ENCODE measurements around the gene HPD.

DNA sequence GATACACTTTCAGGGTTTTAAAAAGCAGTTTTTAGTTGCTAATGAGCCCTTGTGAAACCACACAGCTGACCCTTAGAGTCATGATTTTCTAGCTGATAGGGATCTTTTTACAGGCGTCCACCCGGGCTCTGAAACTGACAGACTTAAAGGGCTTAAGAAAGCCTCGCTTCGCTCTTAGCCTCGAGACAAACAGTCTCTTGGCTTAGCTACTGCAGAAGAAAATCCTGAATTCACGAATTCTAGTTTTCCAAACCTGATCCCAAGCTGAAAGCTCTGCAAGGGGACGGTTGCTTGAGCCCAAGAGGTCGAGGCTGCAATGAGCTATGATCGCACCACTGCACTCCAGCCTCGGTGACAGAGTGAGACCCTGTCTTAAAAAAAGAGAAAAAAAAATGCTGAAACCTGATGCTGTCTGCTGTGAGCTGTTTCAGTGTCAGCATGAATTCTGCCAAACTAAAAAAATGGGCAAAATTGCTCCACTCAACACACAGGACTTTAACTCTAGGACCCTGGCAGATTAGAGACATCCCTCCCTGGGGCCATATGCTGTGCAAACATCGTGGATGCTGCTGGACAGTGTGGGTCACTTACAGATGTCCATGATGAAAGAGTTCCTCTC is 3.1 kb upstream of the HPD start:
- TF ChIP-seq CTCF (IDR thresholded peaks at IDR 0.05) (no peak), ZNF232 (CRISPR knock-in tag; IDR thresholded peaks at IDR 0.05) (no peak), TP53 (CRISPR knock-in tag; IDR thresholded peaks at IDR 0.05) (no peak)
